ENCODE data around the gene RPP14.

DNA sequence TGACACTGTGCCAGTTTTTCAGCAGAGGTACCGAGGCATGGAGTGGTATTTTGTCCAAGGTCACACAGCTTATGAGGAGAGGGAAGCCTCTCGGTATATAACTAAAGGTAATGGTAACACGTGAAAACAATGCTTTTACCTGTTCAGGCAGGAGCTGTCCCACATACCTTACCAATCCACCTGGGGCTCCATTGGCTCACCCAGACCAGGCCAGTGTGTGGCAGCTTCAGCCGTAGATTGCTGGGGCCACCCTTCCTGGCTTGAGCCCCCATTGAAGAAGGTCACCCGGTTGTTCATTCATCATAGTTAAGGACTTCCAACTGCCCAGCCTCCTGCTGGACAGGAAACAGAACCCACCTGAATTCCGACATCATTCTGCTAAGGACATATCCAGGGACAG lies 9.2 kb upstream of the RPP14 start:
- TF ChIP-seq NR3C1 (IDR thresholded peaks at IDR 0.05) (no peak), ESRRA (IDR thresholded peaks at IDR 0.05; ENCODE audit: borderline replicate concordance, low read length) (no peak), HEYL (CRISPR knock-in tag; IDR thresholded peaks at IDR 0.05) (no peak), RFX5 (IDR thresholded peaks at IDR 0.05) (no peak), POLR2A (IDR thresholded peaks at IDR 0.05; ENCODE audit: low read length) (no peak), NPAS2 (CRISPR knock-in tag; IDR thresholded peaks at IDR 0.05; ENCODE audit: borderline replicate concordance) (no peak)
- TF ChIP-seq, protein P1, sequence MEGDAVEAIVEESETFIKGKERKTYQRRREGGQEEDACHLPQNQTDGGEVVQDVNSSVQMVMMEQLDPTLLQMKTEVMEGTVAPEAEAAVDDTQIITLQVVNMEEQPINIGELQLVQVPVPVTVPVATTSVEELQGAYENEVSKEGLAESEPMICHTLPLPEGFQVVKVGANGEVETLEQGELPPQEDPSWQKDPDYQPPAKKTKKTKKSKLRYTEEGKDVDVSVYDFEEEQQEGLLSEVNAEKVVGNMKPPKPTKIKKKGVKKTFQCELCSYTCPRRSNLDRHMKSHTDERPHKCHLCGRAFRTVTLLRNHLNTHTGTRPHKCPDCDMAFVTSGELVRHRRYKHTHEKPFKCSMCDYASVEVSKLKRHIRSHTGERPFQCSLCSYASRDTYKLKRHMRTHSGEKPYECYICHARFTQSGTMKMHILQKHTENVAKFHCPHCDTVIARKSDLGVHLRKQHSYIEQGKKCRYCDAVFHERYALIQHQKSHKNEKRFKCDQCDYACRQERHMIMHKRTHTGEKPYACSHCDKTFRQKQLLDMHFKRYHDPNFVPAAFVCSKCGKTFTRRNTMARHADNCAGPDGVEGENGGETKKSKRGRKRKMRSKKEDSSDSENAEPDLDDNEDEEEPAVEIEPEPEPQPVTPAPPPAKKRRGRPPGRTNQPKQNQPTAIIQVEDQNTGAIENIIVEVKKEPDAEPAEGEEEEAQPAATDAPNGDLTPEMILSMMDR (IDR thresholded peaks at IDR 0.05), result no peak
- TF ChIP-seq, protein P2, sequence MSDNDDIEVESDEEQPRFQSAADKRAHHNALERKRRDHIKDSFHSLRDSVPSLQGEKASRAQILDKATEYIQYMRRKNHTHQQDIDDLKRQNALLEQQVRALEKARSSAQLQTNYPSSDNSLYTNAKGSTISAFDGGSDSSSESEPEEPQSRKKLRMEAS (IDR thresholded peaks at IDR 0.05), result no peak
- TF ChIP-seq, protein P3, sequence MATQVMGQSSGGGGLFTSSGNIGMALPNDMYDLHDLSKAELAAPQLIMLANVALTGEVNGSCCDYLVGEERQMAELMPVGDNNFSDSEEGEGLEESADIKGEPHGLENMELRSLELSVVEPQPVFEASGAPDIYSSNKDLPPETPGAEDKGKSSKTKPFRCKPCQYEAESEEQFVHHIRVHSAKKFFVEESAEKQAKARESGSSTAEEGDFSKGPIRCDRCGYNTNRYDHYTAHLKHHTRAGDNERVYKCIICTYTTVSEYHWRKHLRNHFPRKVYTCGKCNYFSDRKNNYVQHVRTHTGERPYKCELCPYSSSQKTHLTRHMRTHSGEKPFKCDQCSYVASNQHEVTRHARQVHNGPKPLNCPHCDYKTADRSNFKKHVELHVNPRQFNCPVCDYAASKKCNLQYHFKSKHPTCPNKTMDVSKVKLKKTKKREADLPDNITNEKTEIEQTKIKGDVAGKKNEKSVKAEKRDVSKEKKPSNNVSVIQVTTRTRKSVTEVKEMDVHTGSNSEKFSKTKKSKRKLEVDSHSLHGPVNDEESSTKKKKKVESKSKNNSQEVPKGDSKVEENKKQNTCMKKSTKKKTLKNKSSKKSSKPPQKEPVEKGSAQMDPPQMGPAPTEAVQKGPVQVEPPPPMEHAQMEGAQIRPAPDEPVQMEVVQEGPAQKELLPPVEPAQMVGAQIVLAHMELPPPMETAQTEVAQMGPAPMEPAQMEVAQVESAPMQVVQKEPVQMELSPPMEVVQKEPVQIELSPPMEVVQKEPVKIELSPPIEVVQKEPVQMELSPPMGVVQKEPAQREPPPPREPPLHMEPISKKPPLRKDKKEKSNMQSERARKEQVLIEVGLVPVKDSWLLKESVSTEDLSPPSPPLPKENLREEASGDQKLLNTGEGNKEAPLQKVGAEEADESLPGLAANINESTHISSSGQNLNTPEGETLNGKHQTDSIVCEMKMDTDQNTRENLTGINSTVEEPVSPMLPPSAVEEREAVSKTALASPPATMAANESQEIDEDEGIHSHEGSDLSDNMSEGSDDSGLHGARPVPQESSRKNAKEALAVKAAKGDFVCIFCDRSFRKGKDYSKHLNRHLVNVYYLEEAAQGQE (IDR thresholded peaks at IDR 0.05), result no peak
